Nucleus accumbens (tissue), 56 donors: ENCODE results near the gene MUC20.
"Not testable (repeated sequence)": the region's sequence is repeated elsewhere in the genome, so short reads cannot be mapped to it uniquely, and the experiment has no call there.

ENCODE experiments used
- DNase-seq, 56 donors: peaks; one replicate each; lab custom pipeline; 2025; lab: John Stamatoyannopoulos, UW

Gene MUC20

DNA sequence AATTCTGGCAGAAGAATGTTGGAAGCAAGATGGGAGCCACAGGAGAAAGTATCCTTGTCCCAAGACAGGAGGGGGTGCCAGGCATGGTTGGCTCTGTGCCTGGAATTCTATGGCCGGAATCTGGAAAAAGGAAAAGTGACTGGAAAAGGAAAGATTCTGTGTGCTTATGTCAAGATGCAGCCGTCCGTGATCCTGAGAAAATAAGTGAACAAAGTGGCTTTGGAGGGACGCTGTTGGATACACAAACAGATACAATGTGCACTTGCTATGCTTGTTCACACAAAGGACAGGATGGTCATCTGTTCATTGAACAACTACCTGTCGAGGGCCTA lies 28.5 kb upstream of the MUC20 start:
- DNase-seq = no peak

DNA sequence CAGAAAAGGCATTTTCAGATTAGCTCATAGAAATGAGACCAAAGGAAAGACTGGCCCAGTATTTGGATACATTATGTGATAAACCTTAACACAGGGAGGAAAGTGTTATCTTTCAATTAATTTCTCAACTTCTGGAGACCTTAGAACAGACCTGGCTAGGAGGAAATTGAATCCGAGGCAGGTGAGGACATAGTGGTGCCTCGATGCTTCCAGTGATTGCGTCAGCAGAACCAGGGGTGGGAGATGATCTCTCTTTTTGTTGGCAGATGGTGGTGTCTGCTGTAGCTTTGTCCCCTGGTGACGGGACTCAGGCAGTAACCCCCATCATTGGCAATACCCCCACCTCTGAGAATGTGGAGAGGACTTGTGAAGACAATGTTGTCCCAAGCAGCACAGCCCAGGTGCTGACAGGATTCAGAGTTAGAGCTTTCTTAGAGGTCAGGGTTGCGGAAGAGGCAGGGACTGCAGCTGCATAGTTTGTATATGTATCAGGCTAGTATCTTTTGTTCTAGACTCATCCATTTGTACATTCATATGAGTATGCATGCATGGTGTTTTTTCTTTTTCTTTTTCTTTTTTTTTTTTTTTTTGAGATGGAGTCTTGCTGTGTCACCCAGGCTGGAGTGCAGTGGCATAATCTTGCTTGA lies 27.9 kb upstream of the MUC20 start:
- DNase-seq = no peak

DNA sequence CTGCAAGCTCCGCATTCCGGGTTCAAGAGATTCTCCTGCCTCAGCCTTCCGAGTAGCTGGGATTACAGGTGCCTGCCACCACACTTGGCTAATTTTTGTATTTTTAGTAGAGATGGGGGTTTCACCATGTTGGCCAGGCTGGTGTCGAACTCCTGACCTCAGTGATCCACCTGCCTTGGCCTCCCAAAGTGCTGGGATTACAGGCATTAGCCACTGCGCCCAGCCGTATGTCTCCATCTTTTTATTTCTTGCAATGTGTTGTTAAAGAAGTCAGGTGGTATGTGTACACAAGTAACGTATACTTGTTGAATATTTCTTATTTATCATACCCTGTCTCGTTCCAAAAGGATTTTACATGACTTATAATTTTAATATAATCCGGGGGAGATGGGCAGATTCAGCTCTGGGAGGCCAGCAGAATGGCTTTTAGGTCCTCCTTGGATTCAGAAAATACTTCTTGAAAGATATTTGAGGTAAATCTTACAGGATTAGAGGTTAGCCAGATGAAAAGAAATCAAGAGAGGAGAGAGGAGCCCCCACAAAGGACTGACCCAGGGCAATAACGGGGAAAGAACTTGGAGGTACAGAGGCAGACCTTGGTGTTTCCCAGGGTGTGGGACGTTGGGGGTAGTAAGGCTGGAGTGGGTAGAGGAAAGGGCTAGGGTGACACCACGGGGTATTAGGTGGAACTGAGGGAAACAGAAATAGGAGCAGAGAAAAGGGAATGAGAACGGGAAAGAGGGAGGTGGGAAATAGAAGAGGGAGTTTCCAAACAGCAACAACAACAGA lies 27.2 kb upstream of the MUC20 start:
- DNase-seq = no peak

DNA sequence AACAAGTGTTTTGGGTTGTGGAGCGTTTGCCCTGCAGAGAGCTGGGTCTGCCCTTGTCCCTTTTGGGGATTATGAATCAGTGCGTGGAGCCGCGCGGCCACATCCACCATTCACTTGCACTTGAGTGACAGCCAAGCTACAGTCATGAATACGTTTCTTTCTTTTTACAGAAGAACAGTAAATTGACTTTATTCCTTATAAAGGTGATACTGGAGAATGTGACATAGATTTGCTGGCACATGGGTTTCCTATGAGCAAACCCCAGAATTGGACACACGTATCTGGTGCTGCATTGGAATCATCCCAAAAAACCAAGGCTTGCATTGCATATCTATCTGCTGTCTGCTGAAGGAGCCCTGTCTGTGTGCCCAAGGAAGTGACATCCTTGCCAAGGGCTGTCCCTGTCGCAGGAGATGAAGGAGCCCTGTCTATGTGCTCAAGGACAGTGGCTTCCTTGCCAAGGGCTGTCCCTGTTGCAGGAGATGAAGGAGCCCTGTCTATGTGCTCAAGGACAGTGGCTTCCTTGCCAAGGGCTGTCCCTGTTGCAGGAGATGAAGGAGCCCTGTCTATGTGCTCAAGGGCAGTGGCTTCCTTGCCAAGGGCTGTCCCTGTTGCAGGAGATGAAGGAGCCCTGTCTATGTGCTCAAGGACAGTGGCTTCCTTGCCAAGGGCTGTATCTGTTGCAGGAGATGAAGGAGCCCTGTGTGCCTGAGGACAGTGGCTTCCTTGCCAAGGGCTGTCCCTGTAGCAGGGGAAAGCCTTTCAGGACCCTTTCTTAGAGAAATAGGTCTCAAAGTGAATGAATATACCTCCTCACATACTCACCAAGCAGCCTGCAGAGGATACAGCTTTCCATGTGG lies 26.3 kb upstream of the MUC20 start:
- DNase-seq = not testable (repeated sequence)

DNA sequence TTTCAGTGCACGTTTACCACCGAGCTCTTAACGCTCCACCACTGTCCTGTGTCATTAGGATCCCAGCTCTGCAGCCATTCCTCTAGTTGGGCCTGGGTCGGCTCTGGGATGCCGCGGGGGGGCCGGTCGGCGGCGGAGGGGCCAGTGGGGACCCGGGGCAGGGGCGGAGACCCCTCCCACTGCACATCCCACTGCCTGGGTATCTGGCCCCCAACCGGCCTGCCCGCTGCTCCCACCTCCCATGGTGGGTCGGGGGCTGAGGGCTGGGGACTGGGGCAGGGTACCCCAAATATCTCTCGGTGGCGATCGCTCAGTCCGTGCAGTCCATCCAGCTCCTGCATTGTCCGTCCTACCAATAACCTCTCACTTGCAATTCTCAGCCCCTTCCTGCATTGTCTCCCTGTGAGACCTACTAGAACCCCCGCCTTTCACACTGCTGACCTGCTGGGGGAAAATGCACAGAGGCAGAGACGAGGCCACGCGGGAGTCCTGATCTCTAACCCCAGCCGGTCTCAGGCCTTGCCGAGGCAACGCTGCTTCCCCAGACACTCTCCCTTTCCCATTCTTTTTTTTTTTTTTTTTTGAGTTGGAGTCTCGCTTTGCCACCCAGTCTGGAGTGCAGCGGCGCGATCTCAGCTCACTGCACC lies 24.0 kb upstream of the MUC20 start:
- no peak for DNase-seq

DNA sequence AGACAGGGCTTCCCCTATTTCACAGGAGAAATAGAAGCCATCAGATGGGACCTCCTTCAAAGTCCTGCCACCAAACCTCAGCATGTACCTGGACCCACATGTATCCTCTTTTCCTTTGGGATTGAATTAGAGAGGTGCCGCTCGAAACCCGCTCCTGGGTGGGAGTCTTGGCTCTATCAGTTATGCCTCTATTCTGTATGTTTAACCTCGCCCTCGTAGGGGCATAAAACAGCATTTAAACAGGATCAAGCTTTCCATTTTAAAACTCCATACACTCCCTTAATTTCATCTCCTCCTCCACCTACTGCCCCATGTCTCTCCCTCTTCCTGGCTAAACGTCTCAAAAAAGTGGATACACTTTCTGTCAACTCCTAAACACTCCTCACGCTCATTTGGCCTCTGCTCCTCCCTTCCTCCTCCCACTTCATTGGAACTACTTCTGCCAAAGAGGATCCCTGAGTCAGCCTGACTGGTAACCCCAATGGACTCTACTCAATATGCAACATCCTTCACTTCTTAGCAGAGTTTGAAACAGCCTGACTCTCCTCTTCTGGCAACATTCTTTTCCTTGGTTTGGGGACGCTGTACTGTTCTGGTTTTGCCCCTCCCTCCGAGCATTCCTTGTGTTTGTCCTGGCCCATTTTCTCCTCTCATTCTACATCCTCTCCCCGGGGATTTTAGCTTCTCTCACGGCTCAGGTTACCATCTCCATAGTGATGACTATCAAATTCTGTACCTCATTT lies 23.0 kb upstream of the MUC20 start:
- no peak for DNase-seq

DNA sequence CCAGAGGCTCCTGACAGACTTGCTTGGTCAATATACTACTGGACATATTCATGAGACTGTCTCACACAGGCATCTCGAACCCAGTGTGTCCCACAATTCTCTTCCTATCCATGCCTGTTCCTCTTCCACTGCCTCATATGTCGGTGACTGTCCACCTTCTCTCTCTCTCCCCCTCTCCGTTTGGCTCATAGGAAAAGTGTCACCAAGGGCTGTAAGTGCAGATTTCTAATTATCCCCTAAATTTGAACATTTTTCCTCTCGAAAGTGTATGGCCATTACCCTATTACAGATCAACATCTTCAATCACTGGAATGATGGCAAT lies 22.5 kb upstream of the MUC20 start:
- DNase-seq = no peak

DNA sequence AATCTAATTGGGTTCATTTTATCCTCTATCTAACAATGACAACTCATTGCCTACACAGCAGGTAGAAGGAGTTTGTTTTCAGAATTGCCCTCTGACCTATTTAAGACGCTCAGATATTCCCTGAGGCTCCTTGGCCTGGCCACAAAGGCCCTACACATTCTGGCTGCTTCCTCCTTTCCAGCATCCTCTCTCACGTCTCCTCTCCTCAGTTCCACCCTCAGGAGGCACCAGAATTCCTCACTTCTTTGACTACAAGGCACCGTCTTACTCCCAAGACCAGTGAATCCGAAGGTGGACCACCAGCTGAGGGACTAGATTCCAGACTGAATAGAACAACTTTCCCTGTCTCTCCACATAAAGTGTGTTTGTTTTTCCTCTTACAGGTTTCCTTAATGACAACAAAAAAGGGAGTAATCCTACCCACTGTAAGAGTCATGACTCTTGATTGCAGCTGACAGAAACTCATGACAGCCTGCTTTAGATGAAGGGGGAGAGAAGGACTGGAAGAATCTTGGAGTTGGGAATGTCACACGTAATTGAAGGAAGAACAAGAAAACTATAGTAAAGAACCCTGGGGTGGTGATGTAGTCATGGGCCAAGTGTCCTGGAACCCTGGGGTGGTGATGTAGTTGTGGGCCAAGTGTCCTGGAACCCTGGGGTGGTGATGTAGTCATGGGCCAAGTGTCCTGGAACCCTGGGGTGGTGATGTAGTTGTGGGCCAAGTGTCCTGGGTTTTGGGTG lies 22.0 kb upstream of the MUC20 start:
- DNase-seq = no peak

DNA sequence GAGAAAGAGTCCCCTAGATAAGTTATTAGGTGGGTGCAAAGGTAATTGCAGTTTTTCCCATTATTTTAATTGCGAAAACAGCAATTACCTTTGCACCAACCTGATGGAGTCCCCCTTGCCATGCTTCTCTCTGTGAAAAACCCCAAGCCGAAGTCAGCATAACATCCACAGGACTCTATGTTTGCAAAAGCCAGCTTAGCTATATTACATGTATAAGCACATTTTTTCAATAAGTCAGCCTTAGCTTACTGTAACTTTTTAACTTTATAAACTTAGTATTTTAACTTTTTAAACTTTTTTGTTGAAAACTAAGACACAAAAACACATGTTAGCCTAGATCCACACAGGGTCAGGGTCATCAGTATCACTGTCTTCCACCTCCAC lies 21.4 kb upstream of the MUC20 start:
- no peak for DNase-seq

DNA sequence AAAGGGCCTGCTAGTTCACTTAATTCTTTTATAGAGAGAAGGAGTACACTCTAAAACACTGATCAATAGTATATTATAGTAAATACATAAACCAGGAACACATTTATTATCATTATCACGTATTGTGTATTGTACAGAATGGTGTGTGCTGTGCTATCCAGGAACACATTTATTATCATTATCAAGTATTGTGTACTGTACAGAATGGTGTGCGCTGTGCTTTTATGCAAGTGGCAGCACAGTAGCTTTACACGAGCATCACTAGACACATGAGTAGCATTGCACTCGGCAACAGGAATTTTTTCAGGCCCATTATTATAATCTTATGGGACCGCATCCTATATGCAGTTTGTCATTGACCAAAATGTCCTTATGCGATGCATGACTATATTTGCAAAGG lies 20.9 kb upstream of the MUC20 start:
- DNase-seq = no peak

DNA sequence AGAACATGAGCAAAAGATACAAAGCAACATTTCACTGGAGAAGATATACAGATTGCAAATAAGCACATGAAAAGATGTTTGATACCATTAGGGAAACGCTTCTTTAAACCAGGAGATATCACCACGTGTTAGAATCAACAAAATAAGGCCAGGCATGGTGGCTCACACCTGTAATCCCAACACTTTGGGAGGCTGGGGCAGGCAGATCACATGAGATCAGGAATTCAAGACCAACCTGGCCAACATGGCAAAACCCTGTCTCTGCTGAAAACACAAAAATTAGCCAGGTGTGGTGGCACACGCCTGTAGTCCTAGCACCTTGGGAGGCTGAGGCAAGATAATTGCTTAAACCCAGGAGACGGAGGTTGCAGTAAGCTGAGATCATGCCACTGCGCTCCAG lies 20.5 kb upstream of the MUC20 start:
- no peak for DNase-seq

DNA sequence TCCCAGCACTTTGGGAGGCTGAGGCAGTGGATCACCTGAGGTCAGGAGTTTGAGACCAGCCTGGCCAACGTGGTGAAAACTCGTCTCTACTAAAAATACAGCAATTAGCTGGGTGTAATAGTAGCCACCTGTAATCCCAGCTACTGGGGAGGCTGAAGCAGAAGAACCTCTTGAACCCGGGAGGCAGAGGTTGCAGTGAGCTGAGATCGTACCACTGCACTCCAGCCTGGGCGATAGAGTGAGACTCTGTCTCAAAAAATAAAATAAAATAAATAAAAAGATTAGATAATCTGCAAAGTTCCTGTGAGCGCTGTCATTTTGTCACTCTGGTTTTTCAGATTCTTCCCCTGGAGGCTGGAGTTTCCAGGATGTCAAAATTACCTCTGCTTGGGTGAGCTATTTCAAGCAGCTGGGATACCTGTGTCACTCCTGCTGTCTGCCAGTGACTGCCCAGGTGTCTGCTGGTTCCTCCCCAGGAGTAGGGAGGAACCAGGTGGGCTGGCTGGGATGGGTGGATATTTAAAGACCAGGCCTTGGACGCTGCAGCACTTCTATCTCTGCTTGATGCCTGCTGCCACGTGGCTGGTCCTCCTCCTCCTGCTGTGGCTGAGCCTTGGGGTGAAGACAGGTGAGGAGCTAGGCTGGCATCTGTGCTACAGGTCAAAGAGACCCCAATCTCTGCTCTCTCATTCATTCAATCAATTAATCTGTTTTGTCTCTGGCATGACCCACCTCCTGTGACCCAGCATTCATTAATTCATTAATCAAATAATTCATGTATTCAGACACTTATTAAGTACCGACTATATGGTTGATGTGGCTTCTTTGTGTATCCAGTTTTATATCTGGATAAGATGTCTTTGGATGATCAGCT lies 19.5 kb upstream of the MUC20 start:
- DNase-seq = no peak

DNA sequence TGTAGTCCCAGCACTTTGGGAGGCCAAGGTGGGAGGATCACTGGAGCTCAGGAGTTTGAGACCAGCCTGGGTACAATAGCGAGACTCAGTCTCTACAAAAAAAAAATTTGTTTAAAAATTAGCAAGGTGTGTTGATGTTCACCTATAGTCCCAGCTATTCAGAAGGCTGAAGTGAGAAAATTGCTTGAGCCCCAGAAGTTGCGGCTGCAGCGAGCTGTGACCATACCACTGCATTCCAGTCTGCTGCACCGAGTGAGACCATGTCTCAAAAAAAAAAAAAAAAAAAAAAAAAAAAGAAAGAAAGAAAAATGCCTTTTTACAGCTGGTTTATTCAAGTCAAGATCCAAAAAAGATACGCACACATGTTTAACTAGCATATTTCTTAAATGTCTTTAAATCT lies 17.0 kb upstream of the MUC20 start:
- no peak for DNase-seq

DNA sequence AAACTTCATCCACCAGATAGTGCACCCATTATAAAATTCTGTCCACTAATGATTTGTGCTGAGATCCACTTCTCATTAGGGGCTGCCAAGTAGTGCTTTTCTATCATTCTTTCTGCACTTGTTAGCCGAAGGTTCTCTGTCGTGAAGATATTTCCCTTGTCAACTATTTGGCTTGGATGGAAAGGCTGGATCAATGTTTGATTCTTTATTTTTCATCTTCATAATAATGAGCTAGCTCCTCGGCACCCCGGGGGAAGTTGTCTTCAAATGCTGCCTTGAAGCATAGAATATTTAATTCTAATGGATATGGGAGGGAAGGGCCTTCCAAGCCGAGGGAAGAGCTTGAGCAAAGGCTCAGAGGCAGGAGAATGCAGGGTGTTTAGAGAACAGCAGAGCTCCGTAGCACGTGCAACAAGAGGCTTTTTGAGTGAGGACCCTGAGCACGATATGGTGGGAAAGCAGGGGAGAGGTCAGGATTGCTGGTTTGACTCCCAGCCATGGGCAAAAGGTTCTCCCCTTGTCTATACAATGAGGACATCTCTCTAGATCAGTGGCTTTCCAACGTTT lies 16.3 kb upstream of the MUC20 start:
- DNase-seq = no peak

DNA sequence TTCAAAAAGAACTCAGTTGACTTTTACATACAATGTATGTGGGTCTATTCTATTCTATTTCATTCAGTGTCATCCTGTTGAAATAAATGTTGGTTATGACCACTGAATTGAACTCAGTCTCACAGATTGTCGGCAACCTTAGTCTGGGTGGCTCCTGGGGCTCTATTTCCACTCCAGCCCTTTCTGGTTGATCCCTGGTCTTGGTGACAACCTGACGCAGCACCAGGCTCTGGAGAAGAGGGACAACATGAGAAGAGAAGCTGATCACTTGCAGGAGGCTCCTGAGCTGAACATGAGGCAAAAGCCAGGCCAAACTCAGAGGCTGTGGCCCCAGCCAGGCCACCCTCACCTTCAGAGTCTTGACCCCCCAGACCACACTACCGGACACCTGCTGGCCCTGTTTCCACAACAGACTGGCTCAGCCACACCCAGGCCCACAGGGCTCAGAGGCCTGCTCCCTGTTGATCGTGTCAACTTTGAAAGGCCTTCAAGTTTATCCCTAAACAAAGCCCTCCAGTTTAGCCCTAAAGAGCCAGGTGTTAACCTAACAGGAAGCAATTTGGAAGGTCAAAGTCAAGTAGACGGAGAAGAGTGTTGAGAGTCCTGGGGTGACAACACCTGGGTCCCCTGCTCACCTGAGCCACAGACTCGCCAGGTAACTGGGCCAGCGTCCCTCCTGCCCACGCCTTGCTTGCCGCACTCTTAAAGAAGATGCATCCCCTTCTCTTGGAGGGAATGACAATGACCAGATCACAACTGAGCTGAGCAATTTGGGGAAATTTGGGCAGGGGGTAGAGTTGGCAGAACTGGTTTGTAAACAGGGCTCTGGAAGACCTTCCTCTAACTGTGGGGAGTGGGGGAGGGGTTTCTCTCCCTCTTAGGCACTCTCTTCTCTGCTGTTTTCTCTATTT lies 15.4 kb upstream of the MUC20 start:
- no peak for DNase-seq

DNA sequence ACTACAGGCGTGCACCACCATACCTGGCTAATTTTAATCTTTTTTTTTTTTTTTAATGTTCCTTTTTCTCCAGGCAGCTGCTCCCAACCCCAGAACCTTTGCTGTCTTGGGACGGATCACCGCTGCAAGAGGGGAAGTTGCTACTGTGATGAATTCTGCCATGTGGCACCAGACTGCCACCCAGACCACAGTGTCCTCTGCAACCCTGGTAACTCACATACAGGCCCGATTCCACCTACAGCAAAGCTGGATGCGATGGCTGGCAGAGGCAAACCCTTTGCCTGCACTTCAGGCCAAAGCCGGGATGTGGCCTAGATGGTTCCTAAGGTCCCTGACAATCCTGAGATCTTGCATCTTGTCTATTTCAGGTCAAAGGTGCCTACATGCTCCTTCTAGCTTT lies 12.7 kb upstream of the MUC20 start:
- DNase-seq = no peak
